ENCODE results near the gene RGS7.

DNA sequence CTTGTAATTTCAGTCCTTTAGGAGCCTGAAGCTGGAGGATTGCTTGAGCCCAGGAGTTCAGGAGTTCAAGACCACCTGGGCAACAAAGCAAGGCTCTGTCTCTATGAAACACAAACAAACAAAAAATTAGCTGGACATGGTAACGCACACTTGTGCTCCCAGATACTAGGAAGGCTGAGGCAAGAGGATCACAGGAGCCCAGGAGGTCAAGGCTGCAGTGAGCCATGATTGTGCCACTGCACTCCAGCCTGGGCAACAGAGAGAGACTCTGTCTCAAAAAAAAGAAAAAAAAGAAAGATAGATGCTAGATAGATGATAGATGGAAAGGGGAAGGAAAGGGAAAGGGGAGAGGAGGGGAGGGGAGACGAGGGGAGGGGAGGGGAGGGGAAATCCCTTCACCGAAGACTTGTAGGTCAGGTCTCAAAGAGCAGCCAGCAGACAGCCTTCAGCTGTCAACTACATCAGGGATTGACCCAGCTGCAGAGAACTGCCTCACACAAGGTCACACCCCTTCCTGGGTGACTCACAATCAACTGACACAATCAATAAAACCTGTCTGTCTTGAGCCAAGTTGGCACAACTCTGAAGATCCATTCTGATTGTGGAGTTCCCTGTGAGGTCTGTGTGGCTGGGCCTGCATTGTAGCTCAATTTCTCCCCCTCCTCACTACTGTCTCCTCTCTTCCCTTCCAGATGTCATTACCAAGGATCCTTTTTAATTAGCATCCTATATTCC is 200.6 kb downstream of the RGS7 start:
- TF ChIP-seq, protein P1, sequence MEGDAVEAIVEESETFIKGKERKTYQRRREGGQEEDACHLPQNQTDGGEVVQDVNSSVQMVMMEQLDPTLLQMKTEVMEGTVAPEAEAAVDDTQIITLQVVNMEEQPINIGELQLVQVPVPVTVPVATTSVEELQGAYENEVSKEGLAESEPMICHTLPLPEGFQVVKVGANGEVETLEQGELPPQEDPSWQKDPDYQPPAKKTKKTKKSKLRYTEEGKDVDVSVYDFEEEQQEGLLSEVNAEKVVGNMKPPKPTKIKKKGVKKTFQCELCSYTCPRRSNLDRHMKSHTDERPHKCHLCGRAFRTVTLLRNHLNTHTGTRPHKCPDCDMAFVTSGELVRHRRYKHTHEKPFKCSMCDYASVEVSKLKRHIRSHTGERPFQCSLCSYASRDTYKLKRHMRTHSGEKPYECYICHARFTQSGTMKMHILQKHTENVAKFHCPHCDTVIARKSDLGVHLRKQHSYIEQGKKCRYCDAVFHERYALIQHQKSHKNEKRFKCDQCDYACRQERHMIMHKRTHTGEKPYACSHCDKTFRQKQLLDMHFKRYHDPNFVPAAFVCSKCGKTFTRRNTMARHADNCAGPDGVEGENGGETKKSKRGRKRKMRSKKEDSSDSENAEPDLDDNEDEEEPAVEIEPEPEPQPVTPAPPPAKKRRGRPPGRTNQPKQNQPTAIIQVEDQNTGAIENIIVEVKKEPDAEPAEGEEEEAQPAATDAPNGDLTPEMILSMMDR (conservative IDR thresholded peaks at IDR 0.05; ENCODE audit: low read length) = no peak
- no peak for TF ChIP-seq EZH2phosphoT487 (IDR thresholded peaks at IDR 0.05; ENCODE audit: borderline replicate concordance, low read depth, low read length)
